Thyroid gland (tissue), 4 donors: Measurements from ENCODE around the gene UGT2B15.
"Not testable (repeated sequence)": the region's sequence is repeated elsewhere in the genome, so short reads cannot be mapped to it uniquely, and the experiment has no call there.

Experiments
- CTCF ChIP-seq, 6 experiments: fragments of 200-600 bp in 3 of 6; fragments of 450-650 bp in 3 of 6; sonication (generic) in 3 of 6; IDR thresholded peaks; one replicate each; pipeline ENCODE4 v1.5.1; 2016 to 2019; ENCODE audit warnings: antibody characterized with exemption in 6 of 6, mild to moderate bottlenecking in 2 of 6, inconsistent platforms in 1 of 6, moderate library complexity in 1 of 6
- POLR2A ChIP-seq, 2 donors: fragments of 450-650 bp; IDR thresholded peaks; one replicate each; pipeline ENCODE4 v1.6.1; 2017; ENCODE audit warnings: antibody characterized with exemption in 2 of 2, mild to moderate bottlenecking in 2 of 2, moderate library complexity in 1 of 2

GRCh38 chr4:68670479-68670939 lies at the start of gene UGT2B15:
- not testable (repeated sequence) for TF ChIP-seq POLR2A, CTCF (IDR thresholded peaks at IDR 0.05)
